Endothelial cell of umbilical vein (primary cell): ENCODE data around the gene RAB17. TPM values are rescaled to one million over a fixed set of nuclear protein-coding genes. Genes with fewer than 3 reads are reported as not detected.

ENCODE experiments used
- BruUV-seq: library from RNA; stranded (reverse); fragments of 400-500 nt; replicated peaks from 2 replicates; lab custom pipeline; 2021; lab: Mats Ljungman, UMichigan
- CTCF ChIA-PET: fragments of 300-600, 350-600 bp; sonication (Branson Sonifier 250); formaldehyde crosslinking; loops from one replicate; lab custom pipeline; 2021; ENCODE audit warnings: antibody characterized with exemption, inconsistent platforms; lab: Charles Lee
- POLR2A ChIA-PET: fragments of 300-600, 350-600 bp; sonication (Branson Sonifier 250); formaldehyde crosslinking; loops from one replicate; lab custom pipeline; 2021; ENCODE audit warnings: antibody characterized with exemption, inconsistent platforms; lab: Charles Lee
- DNase-seq: peaks from one replicate; pipeline ENCODE4 v3.0.0-alpha.2; 2011; ENCODE audit warnings: low read depth, low spot score
- FAIRE-seq: peaks from 2 replicates; lab custom pipeline; 2011; peaks lifted over from hg19 to GRCh38; lab: Jason Lieb, UNC
- H2AFZ ChIP-seq: 2 replicates; pipeline ENCODE4 v1.6.0; 2012; ENCODE audit warnings: low read depth, low read length, control low read depth, inconsistent platforms
- H3K27ac ChIP-seq: 2 replicates; pipeline ENCODE4 v1.5.1; 2011; ENCODE audit warnings: low read depth, mild to moderate bottlenecking, control low read depth, low read length, moderate library complexity; ENCODE audit not compliant: insufficient read depth
- H3K27me3 ChIP-seq, 2 experiments: 2 replicates each; pipeline versions ENCODE4 v1.6.0 to v1.6.1; 2011; ENCODE audit warnings: low read length in 2 of 2, mixed read lengths in 1 of 2; ENCODE audit not compliant: control insufficient read depth in 2 of 2, insufficient read depth in 2 of 2
- H3K36me3 ChIP-seq, 2 experiments: 2 replicates in 1 of 2; 3 replicates in 1 of 2; pipeline ENCODE4 v1.5.1; 2011; ENCODE audit warnings: low read length in 2 of 2, mild to moderate bottlenecking in 1 of 2, moderate library complexity in 1 of 2; ENCODE audit not compliant: control insufficient read depth in 2 of 2, insufficient read depth in 2 of 2; ENCODE audit errors: extremely low read depth in 1 of 2
- H3K4me1 ChIP-seq: 3 replicates; pipeline ENCODE4 v1.5.1; 2011; ENCODE audit warnings: mild to moderate bottlenecking, low read length; ENCODE audit not compliant: control insufficient read depth, insufficient read depth; ENCODE audit errors: extremely low read depth
- H3K4me2 ChIP-seq: 2 replicates; pipeline ENCODE4 v1.6.1; 2011; ENCODE audit warnings: low read length, control low read depth, mixed read lengths; ENCODE audit not compliant: insufficient read depth
- H3K4me3 ChIP-seq, 3 experiments: fragments of 200-600 bp in 1 of 3; sonication (generic), shearing (Covaris generic) in 1 of 3; replicated peaks in 1 of 3; 2 replicates each; pipeline ENCODE4 v1.5.1; 2011 to 2016; ENCODE audit warnings: control low read depth in 3 of 3, low read length in 3 of 3, mild to moderate bottlenecking in 2 of 3, inconsistent platforms in 1 of 3, low read depth in 1 of 3, moderate library complexity in 1 of 3; ENCODE audit not compliant: insufficient read depth in 1 of 3
- H3K79me2 ChIP-seq: 2 replicates; pipeline ENCODE4 v1.6.0; 2012; ENCODE audit warnings: low read length, inconsistent platforms; ENCODE audit not compliant: control insufficient read depth, insufficient read depth
- H3K9ac ChIP-seq: replicated peaks from 2 replicates; pipeline ENCODE3; 2011; ENCODE audit warnings: low read length, control low read depth; ENCODE audit not compliant: insufficient read depth; ENCODE audit errors: extremely low read depth
- H3K9me1 ChIP-seq: replicated peaks from 3 replicates; pipeline ENCODE4 v1.6.0; 2011; ENCODE audit warnings: mild to moderate bottlenecking, low read length; ENCODE audit not compliant: control insufficient read depth, insufficient read depth; ENCODE audit errors: extremely low read depth
- H3K9me3 ChIP-seq: replicated peaks from 2 replicates; pipeline ENCODE4 v1.5.1; 2012; ENCODE audit warnings: low read length, inconsistent platforms; ENCODE audit not compliant: control insufficient read depth, insufficient read depth
- H4K20me1 ChIP-seq: replicated peaks from 2 replicates; pipeline ENCODE3; 2011; ENCODE audit warnings: mild to moderate bottlenecking, low read length; ENCODE audit not compliant: control insufficient read depth, insufficient read depth; ENCODE audit errors: extremely low read depth
- EZH2 ChIP-seq: IDR thresholded peaks from 2 replicates; pipeline ENCODE4 v1.6.1; 2012; ENCODE audit warnings: borderline replicate concordance, low read depth, mild to moderate bottlenecking, moderate library complexity, low read length, inconsistent platforms; ENCODE audit not compliant: severe bottlenecking
- dilution Hi-C: fragments of 300-500 bp; cut with MboI; formaldehyde crosslinking; loops from one replicate; pipeline ENCODE4 v1.15.0; 2019; ENCODE audit warnings: low sequenced_read_pairs; ENCODE audit not compliant: extremely low pct_ligation_motif_present
- intact Hi-C: fragments of 100-400 bp; cut with micrococcal nuclease; formaldehyde crosslinking; loops from one replicate; pipeline ENCODE4 v1.10.0; 2022
- polyA plus RNA-seq, 4 experiments: library from polyadenylated mRNA; depleted of rRNA in 3 of 4; stranded (reverse) in 3 of 4; unstranded in 1 of 4; fragments of >200 nt; gene quantifications; 2 replicates each; pipeline versions ENCODE4 v1.2.1 to v1.2.3, GENCODE V29; 2011 to 2012; ENCODE audit warnings: missing spikeins in 1 of 4
- total RNA-seq: library from RNA; stranded (reverse); gene quantifications from 2 replicates; pipeline ENCODE4 v1.2.3, GENCODE V29; 2021
- TF ChIP-seq, protein P1 (sequence below): IDR thresholded peaks from 2 replicates; pipeline ENCODE4 v1.6.1; 2011; ENCODE audit not compliant: insufficient read depth, insufficient read length
- TF ChIP-seq, protein P2 (sequence below), 2 donors: IDR thresholded peaks; 1 replicate in 1 of 2; 2 replicates in 1 of 2; pipeline ENCODE4 v1.5.1; 2011; ENCODE audit warnings: low read length in 2 of 2, mild to moderate bottlenecking in 2 of 2, moderate library complexity in 2 of 2, control low read depth in 1 of 2, inconsistent platforms in 1 of 2, low read depth in 1 of 2; ENCODE audit not compliant: insufficient read depth in 1 of 2; ENCODE audit errors: extremely low read depth in 1 of 2

The RAB17 gene
- total and polyA plus RNA-seq, 2 donors (not counting 3 experiments of a cell fraction or from before 2014, with no cell fraction given), result 0.41 to 0.77 TPM

DNA sequence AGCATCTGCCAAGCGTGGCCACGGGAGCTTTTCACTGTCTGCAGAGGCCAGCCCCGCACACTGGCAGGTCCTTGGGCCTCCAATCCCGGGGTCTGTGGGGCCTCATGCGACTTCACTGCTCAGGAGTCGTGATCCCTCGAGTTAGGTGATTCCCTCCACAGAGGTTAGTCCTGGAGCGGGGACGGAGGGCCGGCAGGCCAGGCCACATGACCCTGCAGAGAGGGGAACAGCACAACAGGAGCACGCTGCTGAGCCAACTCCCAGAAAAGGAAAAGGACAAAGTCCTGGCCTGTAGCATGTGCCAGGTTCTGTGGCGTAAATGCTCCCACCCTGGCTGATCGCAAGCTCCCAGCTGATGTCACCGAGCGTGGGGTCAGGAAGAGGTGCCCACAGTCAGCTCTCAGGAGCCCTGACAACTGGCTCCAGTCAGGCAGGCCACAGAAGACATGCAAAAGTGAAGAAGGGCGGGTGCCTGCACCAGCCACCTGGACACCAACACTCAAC is 39.4 kb downstream of the RAB17 start:
- no peaks in the 10 kb centered on the region for H4K20me1 ChIP-seq
- BruUV-seq, result no TSS peak
- no peaks in the 10 kb centered on the region for H3K79me2 ChIP-seq
- dilution Hi-C loops, result no loop called here
- peaks cover 0 to 2% of the 10 kb centered on the region in 2 experiments for H3K27me3 ChIP-seq
- DNase-seq (no peak), FAIRE-seq (no peak)
- no peak overlapping the region for H3K4me2 ChIP-seq
- H3K4me3 ChIP-seq, result no peak overlapping the region
- no peak overlapping the region for H3K27ac ChIP-seq
- no peaks in the 10 kb centered on the region for H3K9me1 ChIP-seq
- H3K36me3 ChIP-seq, result no peaks in the 10 kb centered on the region
- H3K4me1 ChIP-seq, result no peaks in the 10 kb centered on the region
- CTCF ChIA-PET, result interaction anchor here (1.3 to 1.7 kb wide), 2 partner anchors 12 to 130 kb away, joined by 3 to 4 read pairs; no protein-coding TSS in a partner anchor
- POLR2A ChIA-PET, result no interaction called here
- TF ChIP-seq, protein P1, sequence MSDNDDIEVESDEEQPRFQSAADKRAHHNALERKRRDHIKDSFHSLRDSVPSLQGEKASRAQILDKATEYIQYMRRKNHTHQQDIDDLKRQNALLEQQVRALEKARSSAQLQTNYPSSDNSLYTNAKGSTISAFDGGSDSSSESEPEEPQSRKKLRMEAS, result no peak
- no peak for TF ChIP-seq EZH2
- TF ChIP-seq, protein P2, sequence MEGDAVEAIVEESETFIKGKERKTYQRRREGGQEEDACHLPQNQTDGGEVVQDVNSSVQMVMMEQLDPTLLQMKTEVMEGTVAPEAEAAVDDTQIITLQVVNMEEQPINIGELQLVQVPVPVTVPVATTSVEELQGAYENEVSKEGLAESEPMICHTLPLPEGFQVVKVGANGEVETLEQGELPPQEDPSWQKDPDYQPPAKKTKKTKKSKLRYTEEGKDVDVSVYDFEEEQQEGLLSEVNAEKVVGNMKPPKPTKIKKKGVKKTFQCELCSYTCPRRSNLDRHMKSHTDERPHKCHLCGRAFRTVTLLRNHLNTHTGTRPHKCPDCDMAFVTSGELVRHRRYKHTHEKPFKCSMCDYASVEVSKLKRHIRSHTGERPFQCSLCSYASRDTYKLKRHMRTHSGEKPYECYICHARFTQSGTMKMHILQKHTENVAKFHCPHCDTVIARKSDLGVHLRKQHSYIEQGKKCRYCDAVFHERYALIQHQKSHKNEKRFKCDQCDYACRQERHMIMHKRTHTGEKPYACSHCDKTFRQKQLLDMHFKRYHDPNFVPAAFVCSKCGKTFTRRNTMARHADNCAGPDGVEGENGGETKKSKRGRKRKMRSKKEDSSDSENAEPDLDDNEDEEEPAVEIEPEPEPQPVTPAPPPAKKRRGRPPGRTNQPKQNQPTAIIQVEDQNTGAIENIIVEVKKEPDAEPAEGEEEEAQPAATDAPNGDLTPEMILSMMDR (IDR thresholded peaks at IDR 0.05; ENCODE audit: extremely low read depth in 1 of 2, insufficient read depth in 1 of 2, low read depth in 1 of 2, low read length in 2 of 2), result no peak
- intact Hi-C loops, result no loop called here
- no peak overlapping the region for H3K9ac ChIP-seq
- no peaks in the 10 kb centered on the region for H3K9me3 ChIP-seq
- H2AFZ ChIP-seq, result no peak overlapping the region
